ENCODE results near the gene TRPV4.
"Not testable (repeated sequence)": the region's sequence is repeated elsewhere in the genome, so short reads cannot be mapped to it uniquely, and the experiment has no call there.

The TRPV4 gene

GRCh38 chr12:109860977-109861376, 27.8 kb upstream of the TRPV4 start:
- no peak for DNase-seq (ENCODE audit: low spot score)

GRCh38 chr12:109858764-109859163, 25.6 kb upstream of the TRPV4 start:
- no peak for DNase-seq (ENCODE audit: low spot score)

- DNase-seq (ENCODE audit: low spot score): no peak
Measured at GRCh38 chr12:109857715-109858114, 24.5 kb upstream of the TRPV4 start.

GRCh38 chr12:109855377-109855776, 22.2 kb upstream of the TRPV4 start:
- no peak for DNase-seq (ENCODE audit: low spot score)

GRCh38 chr12:109850518-109850917, 17.3 kb upstream of the TRPV4 start:
- not testable (repeated sequence) for DNase-seq (ENCODE audit: low spot score)

GRCh38 chr12:109847142-109847735, 14.0 kb upstream of the TRPV4 start:
- no peak for DNase-seq (ENCODE audit: low spot score)

- DNase-seq (ENCODE audit: low spot score): no peak
Measured at GRCh38 chr12:109845824-109846205, 12.6 kb upstream of the TRPV4 start.

- DNase-seq (ENCODE audit: low spot score): peak; percentile 67
Measured at GRCh38 chr12:109844983-109845823, 12.0 kb upstream of the TRPV4 start.

GRCh38 chr12:109844091-109844490, 10.9 kb upstream of the TRPV4 start:
- no peak for DNase-seq (ENCODE audit: low spot score)

GRCh38 chr12:109842021-109842420, 8.8 kb upstream of the TRPV4 start:
- DNase-seq (ENCODE audit: low spot score): no peak

GRCh38 chr12:109841356-109841755, 8.2 kb upstream of the TRPV4 start:
- no peak for DNase-seq (ENCODE audit: low spot score)

GRCh38 chr12:109840305-109841074, 7.3 kb upstream of the TRPV4 start:
- DNase-seq (ENCODE audit: low spot score): no peak

- no peak for DNase-seq (ENCODE audit: low spot score)
Measured at GRCh38 chr12:109839444-109839843, 6.2 kb upstream of the TRPV4 start.

- no peak for DNase-seq (ENCODE audit: low spot score)
Measured at GRCh38 chr12:109836916-109837315, 3.7 kb upstream of the TRPV4 start.

- no peak for DNase-seq (ENCODE audit: low spot score)
Measured at GRCh38 chr12:109835827-109836226, 2.6 kb upstream of the TRPV4 start.

- no peak for DNase-seq (ENCODE audit: low spot score)
Measured at GRCh38 chr12:109832541-109833306, 474 bp downstream of the TRPV4 start.

GRCh38 chr12:109831929-109832328, 1.3 kb downstream of the TRPV4 start:
- DNase-seq (ENCODE audit: low spot score): no peak

- no peak for DNase-seq (ENCODE audit: low spot score)
Measured at GRCh38 chr12:109831365-109831764, 1.8 kb downstream of the TRPV4 start.

- no peak for DNase-seq (ENCODE audit: low spot score)
Measured at GRCh38 chr12:109830718-109831117, 2.5 kb downstream of the TRPV4 start.

- DNase-seq (ENCODE audit: low spot score): no peak
Measured at GRCh38 chr12:109830267-109830666, 2.9 kb downstream of the TRPV4 start.

GRCh38 chr12:109829667-109830066, 3.5 kb downstream of the TRPV4 start:
- no peak for DNase-seq (ENCODE audit: low spot score)
